HG02840 (cell line): ENCODE data around the gene NFKBIA.
"Not testable (repeated sequence)": the region's sequence is repeated elsewhere in the genome, so short reads cannot be mapped to it uniquely, and the experiment has no call there.

Experiments used
- ATAC-seq: cut with Tn5 transposase; IDR thresholded peaks from one replicate; pipeline ENCODE4 v1.9.1; 2021; ENCODE audit warnings: mild to moderate bottlenecking, moderate library complexity, moderate number of reproducible peaks; ENCODE audit not compliant: unreplicated experiment, low FRiP score

The NFKBIA gene

GRCh38 chr14:35373208-35373607 is 31.3 kb downstream of the NFKBIA start:
- not testable (repeated sequence) for ATAC-seq

GRCh38 chr14:35370969-35371368 is 33.6 kb downstream of the NFKBIA start:
- no peak for ATAC-seq

GRCh38 chr14:35369701-35370191 is 34.8 kb downstream of the NFKBIA start:
- no peak for ATAC-seq

GRCh38 chr14:35368583-35369392 is 35.8 kb downstream of the NFKBIA start:
- no peak for ATAC-seq

- no peak for ATAC-seq
Measured at GRCh38 chr14:35368139-35368460, 36.4 kb downstream of the NFKBIA start.

- no peak for ATAC-seq
Measured at GRCh38 chr14:35367056-35367372, 37.5 kb downstream of the NFKBIA start.

- no peak for ATAC-seq
Measured at GRCh38 chr14:35366521-35366976, 38.0 kb downstream of the NFKBIA start.

GRCh38 chr14:35366056-35366451 is 38.5 kb downstream of the NFKBIA start:
- ATAC-seq: no peak

GRCh38 chr14:35365130-35366055 is 39.2 kb downstream of the NFKBIA start:
- no peak for ATAC-seq

GRCh38 chr14:35362911-35363374 is 41.6 kb downstream of the NFKBIA start:
- no peak for ATAC-seq

- no peak for ATAC-seq
Measured at GRCh38 chr14:35362450-35362849, 42.1 kb downstream of the NFKBIA start.

GRCh38 chr14:35361141-35361480 is 43.4 kb downstream of the NFKBIA start:
- no peak for ATAC-seq

GRCh38 chr14:35359655-35360054 is 44.9 kb downstream of the NFKBIA start:
- ATAC-seq: not testable (repeated sequence)

GRCh38 chr14:35355981-35356841 is 48.3 kb downstream of the NFKBIA start:
- no peak for ATAC-seq

GRCh38 chr14:35355235-35355634 is 49.3 kb downstream of the NFKBIA start:
- not testable (repeated sequence) for ATAC-seq

GRCh38 chr14:35353409-35354172 is 51.0 kb downstream of the NFKBIA start:
- ATAC-seq: no peak

- ATAC-seq: no peak
Measured at GRCh38 chr14:35352274-35353233, 52.0 kb downstream of the NFKBIA start.

GRCh38 chr14:35351897-35352273 is 52.7 kb downstream of the NFKBIA start:
- ATAC-seq: no peak
